Measurements from ENCODE around the gene CCNL1.

The CCNL1 gene

GRCh38 chr3:157113832-157114505, 46.0 kb downstream of the CCNL1 start:
- Histone ChIP-seq H3K4me3 (no peak overlapping the region), H3K27ac (no peak overlapping the region)
- no peak for TF ChIP-seq CTCF (IDR thresholded peaks at IDR 0.05)
- DNase-seq (ENCODE audit: low spot score): no peak

- no peak for TF ChIP-seq CTCF (IDR thresholded peaks at IDR 0.05)
- no peak for DNase-seq (ENCODE audit: low spot score)
- no peak overlapping the region for H3K27ac ChIP-seq
- no peak overlapping the region for H3K4me3 ChIP-seq
These were observed 47.4 kb downstream of the CCNL1 start for GRCh38 chr3:157112536-157112935.

GRCh38 chr3:157111518-157111917, 48.4 kb downstream of the CCNL1 start:
- no peak overlapping the region for H3K27ac ChIP-seq
- H3K4me3 ChIP-seq: no peak overlapping the region
- no peak for TF ChIP-seq CTCF (IDR thresholded peaks at IDR 0.05)
- DNase-seq (ENCODE audit: low spot score): no peak

GRCh38 chr3:157110761-157111278, 49.1 kb downstream of the CCNL1 start:
- Histone ChIP-seq H3K27ac (no peak overlapping the region), H3K4me3 (no peak overlapping the region)
- no peak for DNase-seq (ENCODE audit: low spot score)
- no peak for TF ChIP-seq CTCF (IDR thresholded peaks at IDR 0.05)

GRCh38 chr3:157109267-157110141, 50.4 kb downstream of the CCNL1 start:
- H3K4me3 ChIP-seq: no peak overlapping the region
- no peak for DNase-seq (ENCODE audit: low spot score)
- H3K27ac ChIP-seq: no peak overlapping the region
- no peak for TF ChIP-seq CTCF (IDR thresholded peaks at IDR 0.05)

- DNase-seq (ENCODE audit: low spot score): no peak
- no peak for TF ChIP-seq CTCF (IDR thresholded peaks at IDR 0.05)
- Histone ChIP-seq H3K4me3 (no peak overlapping the region), H3K27ac (no peak overlapping the region)
These were observed 52.3 kb downstream of the CCNL1 start for GRCh38 chr3:157107644-157108133.

All from coronary artery (tissue), 2 donors.